Activated naive CD4-positive, alpha-beta T cell treated with Interleukin-2 at 50 U/mL for 16 hours (primary cell): Measurements from ENCODE around the gene BIVM.

Experiments
- DNase-seq: peaks from one replicate; pipeline ENCODE4 v3.0.0-alpha.2; 2020

Gene BIVM

GRCh38 chr13:102792396-102792795 is 6.5 kb upstream of the BIVM start:
- DNase-seq, result no peak

GRCh38 chr13:102793611-102794355 is 5.1 kb upstream of the BIVM start:
- DNase-seq, result no peak

- no peak for DNase-seq
Observed at GRCh38 chr13:102799426-102800144, 666 bp downstream of the BIVM start.

GRCh38 chr13:102800145-102801041 is 1.5 kb downstream of the BIVM start:
- DNase-seq, result peak; percentile 87

- no peak for DNase-seq
Observed at GRCh38 chr13:102805680-102806079, 6.8 kb downstream of the BIVM start.

- DNase-seq, result no peak
Observed at GRCh38 chr13:102807699-102808098, 8.8 kb downstream of the BIVM start.

GRCh38 chr13:102812611-102813287 is 13.8 kb downstream of the BIVM start:
- DNase-seq, result no peak

GRCh38 chr13:102814025-102814607 is 15.2 kb downstream of the BIVM start:
- no peak for DNase-seq

- DNase-seq, result no peak
Observed at GRCh38 chr13:102814793-102815192, 15.9 kb downstream of the BIVM start.

- DNase-seq, result no peak
Observed at GRCh38 chr13:102815788-102816187, 16.9 kb downstream of the BIVM start.

GRCh38 chr13:102816708-102817107 is 17.8 kb downstream of the BIVM start:
- no peak for DNase-seq

GRCh38 chr13:102817241-102817640 is 18.3 kb downstream of the BIVM start:
- no peak for DNase-seq

GRCh38 chr13:102817907-102818306 is 19.0 kb downstream of the BIVM start:
- DNase-seq, result no peak

GRCh38 chr13:102825400-102825799 is 26.5 kb downstream of the BIVM start:
- DNase-seq, result no peak

GRCh38 chr13:102825921-102826706 is 27.2 kb downstream of the BIVM start:
- no peak for DNase-seq

- DNase-seq, result no peak
Observed at GRCh38 chr13:102830646-102831045, 31.7 kb downstream of the BIVM start.

GRCh38 chr13:102836471-102836870 is 37.6 kb downstream of the BIVM start:
- no peak for DNase-seq

GRCh38 chr13:102838273-102838672 is 39.4 kb downstream of the BIVM start:
- DNase-seq, result no peak

- no peak for DNase-seq
Observed at GRCh38 chr13:102838982-102839381, 40.1 kb downstream of the BIVM start.

- no peak for DNase-seq
Observed at GRCh38 chr13:102839462-102839861, 40.5 kb downstream of the BIVM start.

- no peak for DNase-seq
Observed at GRCh38 chr13:102845289-102845629, 46.3 kb downstream of the BIVM start.
